Muscle of arm (tissue), 12 donors: ENCODE measurements around the gene BUB1B. TPM values are rescaled to one million over a fixed set of nuclear protein-coding genes. Genes with fewer than 3 reads are reported as not detected.

ENCODE experiments used
- DNase-seq: peaks from one replicate; pipeline ENCODE4 v3.0.0-alpha.2; 2013
- polyA plus RNA-seq, 12 donors: library from polyadenylated mRNA; unstranded; fragments of 120-200 nt; gene quantifications; one replicate each; pipeline ENCODE4 v1.2.1, GENCODE V29; 2013; ENCODE audit not compliant: insufficient read length in 12 of 12

Gene BUB1B
- polyA plus RNA-seq, 12 donors, result 7.8 to 27.8 (median 16.0) TPM; not detected in 1

- no peak for DNase-seq
These were observed 92.4 kb downstream of the BUB1B start for GRCh38 chr15:40253167-40253790.

GRCh38 chr15:40254452-40254851 lies 93.6 kb downstream of the BUB1B start:
- no peak for DNase-seq

- DNase-seq, result no peak
These were observed 94.2 kb downstream of the BUB1B start for GRCh38 chr15:40255033-40255432.

GRCh38 chr15:40256638-40257235 lies 95.9 kb downstream of the BUB1B start:
- no peak for DNase-seq

- DNase-seq, result no peak
These were observed 97.0 kb downstream of the BUB1B start for GRCh38 chr15:40257656-40258450.

- no peak for DNase-seq
These were observed 97.7 kb downstream of the BUB1B start for GRCh38 chr15:40258544-40258943.

- no peak for DNase-seq
These were observed 98.2 kb downstream of the BUB1B start for GRCh38 chr15:40259021-40259420.

- DNase-seq, result no peak
These were observed 102.3 kb downstream of the BUB1B start for GRCh38 chr15:40263024-40263754.

- no peak for DNase-seq
These were observed 103.7 kb downstream of the BUB1B start for GRCh38 chr15:40264321-40265153.

GRCh38 chr15:40265355-40265754 lies 104.5 kb downstream of the BUB1B start:
- DNase-seq, result no peak

- DNase-seq, result no peak
These were observed 105.0 kb downstream of the BUB1B start for GRCh38 chr15:40265875-40266274.

GRCh38 chr15:40266828-40267304 lies 106.0 kb downstream of the BUB1B start:
- no peak for DNase-seq

GRCh38 chr15:40267670-40268069 lies 106.8 kb downstream of the BUB1B start:
- no peak for DNase-seq

GRCh38 chr15:40269604-40270003 lies 108.7 kb downstream of the BUB1B start:
- no peak for DNase-seq

- DNase-seq, result no peak
These were observed 109.6 kb downstream of the BUB1B start for GRCh38 chr15:40270246-40270995.

Other genes with a start within 250 kb of the BUB1B start
- gene GPR176, start 240.8 kb upstream of the BUB1B start, polyA plus RNA-seq, result 10 to 100 TPM in 1 of 12 donors, 1 to 10 TPM in 10, not detected in 1; 4.0 to 18.5 (median 5.4) TPM
- 10 to 100 TPM in 11 of 12 donors, not detected in 1; 24.6 to 47.3 (median 35.2) TPM for gene EIF2AK4, start 227.0 kb upstream of the BUB1B start, polyA plus RNA-seq
- gene SRP14, start 121.9 kb upstream of the BUB1B start, polyA plus RNA-seq, result 100 to 1,000 TPM in 11 of 12 donors, not detected in 1; 296 to 625 (median 340) TPM
- 10 to 100 TPM in 9 of 12 donors, 1 to 10 TPM in 2, not detected in 1; 8.9 to 19.7 (median 11.9) TPM for gene BMF, start 52.2 kb upstream of the BUB1B start, polyA plus RNA-seq
- gene PAK6, start 78.0 kb downstream of the BUB1B start, polyA plus RNA-seq, result 1 to 10 TPM in 3 of 12 donors, under 1 TPM in 7, not detected in 2; 0.15 to 8.2 (median 0.51) TPM
- under 1 TPM in 3 of 12 donors, not detected in 9; 0.14 to 0.45 (median 0.36) TPM for gene ANKRD63, start 122.0 kb downstream of the BUB1B start, polyA plus RNA-seq
- gene PLCB2, start 146.9 kb downstream of the BUB1B start, polyA plus RNA-seq, result 10 to 100 TPM in 2 of 12 donors, 1 to 10 TPM in 9, not detected in 1; 5.2 to 36.6 (median 7.5) TPM
- gene INAFM2, start 162.6 kb downstream of the BUB1B start, polyA plus RNA-seq, result 10 to 100 TPM in 10 of 12 donors, 1 to 10 TPM in 1, not detected in 1; 9.2 to 17.8 (median 13.6) TPM
- 100 to 1,000 TPM in 1 of 12 donors, 10 to 100 TPM in 10, 1 to 10 TPM in 1; 7.4 to 119 (median 19.4) TPM for gene CCDC9B, start 179.9 kb downstream of the BUB1B start, polyA plus RNA-seq
- 100 to 1,000 TPM in 1 of 12 donors, under 1 TPM in 1, not detected in 10; 0.66 to 310 TPM for gene PHGR1, start 190.0 kb downstream of the BUB1B start, polyA plus RNA-seq
- gene DISP2, start 197.2 kb downstream of the BUB1B start, polyA plus RNA-seq, result 1 to 10 TPM in 6 of 12 donors, under 1 TPM in 4, not detected in 2; 0.27 to 2.7 (median 1.1) TPM
- 10 to 100 TPM in 11 of 12 donors, not detected in 1; 14.1 to 25.8 (median 19.8) TPM for gene KNSTRN, start 221.7 kb downstream of the BUB1B start, polyA plus RNA-seq
- gene IVD, start 244.7 kb downstream of the BUB1B start, polyA plus RNA-seq, result 10 to 100 TPM in 11 of 12 donors, not detected in 1; 43.8 to 68.7 (median 52.2) TPM